ENCODE results near the gene POC1B. TPM values are rescaled to one million over a fixed set of nuclear protein-coding genes. Genes with fewer than 3 reads are reported as not detected.

The POC1B gene
- total RNA-seq, 1 donor from 2014 or later, result 6.7 TPM

DNA sequence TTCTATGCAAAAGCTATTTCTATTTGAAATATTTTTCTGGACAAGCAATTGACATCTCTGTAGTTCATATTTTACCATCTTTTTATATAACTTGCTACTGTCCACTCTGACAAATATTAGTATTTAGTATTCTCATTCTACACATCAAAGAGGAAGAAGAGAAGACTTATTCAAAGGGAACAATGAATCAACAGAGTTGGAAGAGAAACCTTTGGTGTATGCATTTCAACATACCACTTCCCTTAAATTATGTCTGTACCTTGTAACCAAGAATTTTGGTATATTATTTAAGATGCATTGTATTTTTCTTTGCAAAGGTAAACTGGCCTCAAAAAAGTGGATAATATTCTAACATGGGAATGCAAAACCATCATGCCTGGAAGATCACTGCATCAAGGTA lies 101.5 kb downstream of the POC1B start:
- no peak for DNase-seq (ENCODE audit: low spot score)
- ATAC-seq, result no peak

DNA sequence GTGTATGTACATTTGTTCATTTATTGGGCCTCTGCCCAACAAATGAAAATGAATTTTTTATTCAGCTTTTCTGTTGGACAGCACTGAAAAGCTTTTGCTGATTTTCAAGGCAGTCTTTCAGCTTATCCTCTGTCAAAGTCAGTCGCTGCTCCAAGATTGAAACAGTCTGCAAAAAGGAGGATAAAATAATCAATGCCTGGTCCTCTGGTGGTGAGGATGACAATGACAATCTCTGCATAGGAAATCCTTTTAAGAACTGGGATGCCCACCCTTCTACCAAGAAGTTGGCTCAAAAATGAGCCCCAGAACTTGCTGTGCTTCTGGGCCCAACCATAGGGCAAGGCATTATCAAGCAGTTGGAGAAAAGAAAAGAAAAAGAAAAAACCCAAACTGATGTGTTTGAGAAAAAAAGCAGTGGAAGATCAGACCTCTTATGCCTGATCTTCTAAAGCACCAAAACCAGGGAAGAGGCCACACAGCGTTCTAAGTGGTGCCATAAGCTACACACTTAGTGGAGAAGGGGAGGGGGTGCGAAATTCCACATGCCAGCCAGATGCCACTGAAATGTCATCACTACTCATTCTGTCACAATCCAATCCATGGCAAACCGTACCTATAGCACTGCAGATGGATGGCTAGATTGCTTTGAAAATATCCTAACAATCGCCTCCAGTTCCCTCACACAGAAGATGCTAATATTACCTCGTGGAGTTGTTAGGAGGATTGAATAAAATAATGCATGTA lies 104.6 kb downstream of the POC1B start:
- peak; percentile 79 for ATAC-seq
- no peak for DNase-seq (ENCODE audit: low spot score)

DNA sequence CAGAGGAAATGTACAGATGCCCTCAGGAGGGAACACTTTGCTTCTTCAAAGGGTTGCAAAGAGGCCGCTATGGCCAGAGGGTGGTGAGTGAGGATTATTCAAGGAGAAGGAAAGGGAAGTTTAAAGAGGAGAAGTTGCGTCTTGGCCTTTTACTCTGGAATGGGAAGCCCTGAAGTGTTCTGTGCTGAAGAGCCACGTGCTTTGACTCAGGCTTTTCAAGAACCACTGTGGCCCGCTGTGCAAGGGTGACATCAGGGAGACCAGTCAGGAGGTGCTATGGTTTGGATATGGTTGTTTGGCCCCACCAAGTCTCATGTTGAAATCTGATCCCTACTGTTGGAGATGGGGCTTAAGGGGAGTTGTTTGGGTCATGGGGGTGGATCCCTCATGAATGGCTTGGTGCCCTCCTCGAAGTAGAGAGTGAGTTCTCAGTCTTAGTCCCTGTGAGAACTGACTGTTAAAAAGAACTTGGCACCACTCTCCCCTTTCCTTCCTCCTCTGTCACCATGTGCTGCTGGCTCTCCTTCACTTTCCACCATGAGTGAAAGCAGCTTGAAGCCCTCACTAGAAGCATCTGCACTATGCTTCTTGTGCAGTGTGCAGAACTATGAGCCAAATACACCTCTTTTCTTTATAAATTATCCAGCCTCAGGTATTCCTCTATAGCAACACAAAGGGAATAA lies 107.5 kb downstream of the POC1B start:
- peak; percentile 43 for ATAC-seq
- DNase-seq (ENCODE audit: low spot score), result no peak

DNA sequence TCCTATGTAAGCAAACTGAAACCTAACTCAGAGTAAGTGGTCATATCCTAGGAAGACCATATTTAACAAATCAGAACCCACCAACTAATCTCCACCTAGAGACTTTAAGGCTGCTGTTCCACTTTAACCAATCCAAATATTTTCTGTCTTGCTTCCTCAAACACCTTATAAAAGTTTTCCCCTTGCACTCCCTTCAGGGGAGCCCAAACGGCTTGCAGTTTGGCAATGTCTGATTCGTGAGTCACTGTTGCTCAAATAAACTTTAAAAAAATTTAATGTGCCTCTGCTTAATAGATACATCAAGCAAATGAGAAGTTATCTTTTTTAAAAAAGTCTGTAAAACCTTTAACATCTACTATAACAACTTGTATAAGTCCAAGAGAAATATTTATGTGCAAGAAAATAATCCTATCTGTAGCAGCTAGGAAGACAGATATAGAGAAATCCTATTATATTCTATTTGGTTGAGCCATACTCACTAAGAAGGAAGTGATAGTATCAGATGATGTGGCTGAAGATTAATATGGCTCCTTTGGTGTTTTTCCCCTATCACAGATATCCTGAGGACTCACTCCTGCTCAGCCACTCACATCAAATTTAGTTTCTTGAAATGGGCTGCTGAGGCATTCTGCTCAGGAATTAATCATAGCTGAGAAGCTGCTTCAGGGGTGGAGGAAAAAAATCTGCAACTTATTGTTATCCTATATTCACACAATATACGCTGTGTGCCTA lies 108.4 kb downstream of the POC1B start:
- no peak for DNase-seq (ENCODE audit: low spot score)
- no peak for ATAC-seq

DNA sequence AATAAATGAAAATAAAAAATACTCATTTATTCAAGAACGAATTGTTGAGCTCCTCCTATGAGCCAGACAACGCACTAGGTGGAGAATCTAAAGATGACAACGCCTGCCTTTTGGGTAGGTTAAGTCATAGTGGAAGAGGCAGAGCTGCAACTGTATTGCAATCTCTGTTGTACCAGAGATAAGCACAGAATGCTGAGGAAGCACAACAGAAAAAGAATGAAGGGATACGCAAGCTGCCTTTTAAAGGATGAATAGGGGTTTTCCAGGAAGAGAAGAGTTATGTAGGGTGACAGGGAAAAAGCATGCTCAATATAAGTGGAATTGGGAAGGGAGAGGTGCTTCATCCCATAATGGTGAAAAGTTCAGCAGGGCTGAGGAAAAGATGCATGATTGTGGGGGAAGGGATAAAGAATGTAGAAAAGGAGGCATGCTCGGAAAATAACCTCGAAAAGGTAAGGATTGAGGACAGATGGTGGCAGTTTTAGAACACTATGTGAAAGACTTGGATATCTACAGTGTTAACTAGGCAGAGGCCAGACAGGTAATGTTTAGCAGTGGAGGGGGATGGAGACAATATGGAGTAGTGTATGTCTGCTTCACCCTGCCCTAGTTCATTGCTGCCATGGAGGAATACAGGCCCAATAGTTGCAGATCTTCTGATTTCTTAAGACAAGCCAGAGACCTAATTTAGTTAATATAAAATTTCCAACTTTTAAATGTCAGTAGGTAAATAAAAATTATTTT lies 109.6 kb downstream of the POC1B start:
- DNase-seq (ENCODE audit: low spot score) (no peak), ATAC-seq (no peak)

DNA sequence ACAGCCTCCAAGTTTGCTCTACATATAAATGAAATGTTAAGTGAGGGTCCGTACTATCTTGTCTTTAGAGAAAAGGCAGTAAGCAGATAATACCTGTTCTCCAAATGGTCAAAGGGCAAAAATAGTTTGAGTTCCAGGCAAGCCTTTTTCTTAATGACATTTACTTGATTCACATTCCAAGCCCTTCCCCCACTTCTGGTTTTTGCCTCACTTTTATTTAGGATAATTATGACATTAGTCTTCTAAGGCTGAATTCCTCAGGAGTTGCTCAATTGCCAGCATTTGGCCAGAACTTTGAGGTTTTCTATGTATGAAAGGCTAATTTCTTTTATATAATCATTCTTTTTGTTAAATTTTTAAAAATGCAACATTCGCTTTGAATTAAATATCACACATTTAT lies 111.0 kb downstream of the POC1B start:
- DNase-seq (ENCODE audit: low spot score) (no peak), ATAC-seq (no peak)

DNA sequence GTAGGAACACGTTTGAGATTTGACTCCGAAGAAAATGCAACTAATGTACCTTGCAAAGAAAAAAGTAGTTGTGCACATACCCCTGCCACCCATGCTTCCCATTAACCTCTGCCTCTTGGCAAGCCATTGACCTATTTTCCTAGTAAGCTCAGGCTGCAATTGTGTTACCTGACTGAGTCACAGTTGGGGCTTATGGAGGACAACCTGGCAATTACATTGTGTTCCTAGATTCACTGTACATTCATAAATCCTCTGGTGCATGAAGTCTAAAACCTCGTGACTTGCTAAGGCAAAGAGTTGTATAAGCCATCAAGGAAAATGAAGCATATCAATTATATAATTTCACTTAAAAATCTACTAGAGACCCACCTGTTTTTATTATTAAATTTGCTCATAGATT lies 111.5 kb downstream of the POC1B start:
- DNase-seq (ENCODE audit: low spot score) (no peak), ATAC-seq (no peak)

DNA sequence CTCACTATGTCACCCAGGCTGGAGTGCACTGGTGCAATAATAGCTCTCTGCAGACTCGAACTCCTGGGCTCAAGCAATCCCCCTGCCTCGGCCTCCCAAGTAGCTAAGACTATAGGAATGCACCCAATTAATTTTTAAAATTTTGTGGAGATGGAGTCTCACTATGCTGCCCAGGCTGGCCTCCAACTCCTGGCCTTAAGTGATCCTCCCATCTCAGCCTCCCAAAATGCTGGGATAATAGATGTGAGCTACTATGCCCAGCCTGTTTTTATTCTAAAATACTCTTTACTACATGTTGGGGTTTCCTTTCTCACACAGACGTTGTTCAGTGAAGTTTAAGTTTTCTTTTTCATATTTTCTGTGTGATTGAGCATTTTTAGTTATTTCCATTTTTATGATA lies 112.6 kb downstream of the POC1B start:
- ATAC-seq (no peak), DNase-seq (ENCODE audit: low spot score) (no peak)

DNA sequence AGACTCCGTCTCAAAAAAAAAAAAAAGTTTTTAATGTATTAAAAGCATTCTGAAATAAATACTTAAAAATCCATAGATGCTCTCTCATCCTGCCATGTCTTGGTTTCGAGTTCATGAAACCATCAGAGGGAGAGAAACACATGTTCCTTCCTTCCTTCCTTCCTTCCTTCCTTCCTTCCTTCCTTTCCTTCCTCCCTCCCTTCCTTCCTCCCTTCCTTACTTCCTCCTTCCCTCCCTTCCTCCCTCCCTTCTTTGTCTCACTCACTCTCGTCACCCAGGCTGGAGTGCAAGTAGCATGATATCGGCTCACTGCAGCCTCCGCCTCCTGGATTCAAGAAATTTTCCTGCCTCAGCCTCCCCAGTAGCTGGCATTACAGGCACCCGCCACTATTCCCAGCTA lies 113.2 kb downstream of the POC1B start:
- ATAC-seq (no peak), DNase-seq (ENCODE audit: low spot score) (no peak)

DNA sequence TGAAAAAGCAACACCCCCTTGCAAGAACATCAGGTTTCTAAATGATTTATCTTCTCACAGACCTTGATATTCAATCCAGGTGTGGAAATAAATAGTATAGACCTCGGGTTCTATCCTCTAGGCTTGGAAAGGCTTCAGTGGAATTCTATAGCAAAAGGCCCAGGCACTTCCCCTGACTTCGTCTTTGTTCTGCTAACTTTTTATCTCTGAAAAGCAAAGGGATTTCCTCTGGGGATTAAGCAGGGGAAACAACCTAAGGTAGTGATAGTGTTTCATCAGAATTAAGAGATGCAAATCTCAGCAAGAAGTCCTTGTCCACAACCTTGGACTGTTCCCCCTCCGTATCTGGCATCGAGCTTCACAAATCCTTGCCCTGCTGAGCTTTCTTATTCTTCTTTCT lies 114.0 kb downstream of the POC1B start:
- DNase-seq (ENCODE audit: low spot score) (no peak), ATAC-seq (no peak)

DNA sequence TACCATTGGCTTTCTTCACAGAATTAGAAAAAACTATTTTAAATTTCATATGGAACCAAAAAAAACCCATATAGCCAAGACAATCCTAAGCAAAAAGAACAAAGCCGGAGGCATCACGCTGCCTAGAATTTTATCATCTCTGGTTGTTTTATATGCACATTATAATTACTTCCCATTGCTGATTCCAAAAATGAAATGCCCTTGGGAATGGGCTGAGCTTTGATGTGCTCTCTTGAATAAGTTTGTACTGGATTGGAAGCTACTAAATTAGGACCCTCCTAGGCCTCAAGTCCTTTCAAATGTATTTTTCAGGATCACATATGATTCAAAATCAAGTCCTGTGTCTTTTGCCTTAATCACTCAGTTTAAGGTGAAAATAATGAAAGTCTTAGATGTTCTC lies 114.6 kb downstream of the POC1B start:
- ATAC-seq, result no peak
- DNase-seq (ENCODE audit: low spot score), result no peak

DNA sequence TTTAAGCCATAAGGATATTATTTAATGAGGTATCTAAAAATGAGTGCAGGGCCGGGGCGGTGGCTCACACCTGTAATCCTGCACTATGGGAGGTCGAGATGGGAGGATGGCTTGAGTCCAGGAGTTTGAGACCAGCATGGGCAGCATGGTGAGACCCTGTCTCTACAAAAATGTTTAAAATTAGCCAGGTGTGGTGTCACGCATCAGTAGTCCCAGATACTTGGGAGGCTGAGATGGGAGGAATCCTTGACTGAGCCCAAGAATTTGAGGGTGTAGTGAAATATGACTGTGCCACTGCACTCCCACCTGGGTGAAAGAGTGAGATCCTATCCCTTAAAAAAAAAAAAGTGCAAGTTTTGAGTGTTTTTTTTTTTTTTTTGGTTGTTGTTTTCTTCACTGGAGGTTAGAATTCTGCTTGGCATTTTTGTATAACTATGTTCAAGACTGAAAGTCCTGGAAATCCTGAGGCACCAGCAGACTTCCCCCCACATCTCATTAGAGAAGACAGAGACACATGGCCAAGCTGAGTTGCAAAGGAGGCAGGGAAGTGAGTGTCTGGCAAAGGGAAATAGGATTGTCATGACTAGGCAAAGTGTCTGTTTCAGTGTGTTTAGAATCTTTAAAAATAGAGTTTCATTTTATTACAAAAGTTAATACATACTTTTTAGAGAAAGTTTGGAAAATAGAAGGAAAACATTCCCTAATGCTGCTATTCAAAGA lies 120.1 kb downstream of the POC1B start:
- DNase-seq (ENCODE audit: low spot score), result no peak
- peak; percentile 24 for ATAC-seq

DNA sequence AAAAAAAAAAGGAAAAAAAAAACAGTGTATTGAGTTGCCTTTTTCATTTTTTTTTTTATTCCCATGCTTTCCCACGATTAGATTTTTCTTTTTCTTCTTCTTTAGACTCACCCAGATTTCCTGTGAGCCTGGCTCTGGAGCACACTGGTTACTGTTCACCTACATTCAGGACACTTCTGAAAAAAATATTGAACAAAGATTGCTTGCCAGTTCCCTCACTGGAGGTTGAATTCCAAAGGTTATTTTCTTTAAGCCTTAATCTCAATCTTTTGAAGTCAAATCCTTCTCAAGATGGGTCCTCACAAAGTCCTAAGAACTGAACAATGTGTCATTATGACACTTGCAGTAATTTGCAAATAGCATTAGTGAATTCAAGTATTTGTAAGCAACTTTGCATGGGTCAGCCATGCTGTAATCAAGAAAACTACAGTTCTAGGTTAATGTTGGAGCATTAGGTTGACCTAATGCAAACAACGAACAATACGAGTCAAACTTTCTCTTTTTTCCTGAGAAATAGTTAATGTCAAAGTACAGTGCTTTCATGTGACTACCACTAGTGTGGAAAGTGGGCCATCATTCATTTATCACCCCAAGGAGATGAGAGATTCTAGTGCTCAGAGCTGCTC lies 124.3 kb downstream of the POC1B start:
- ATAC-seq (peak; percentile 88), DNase-seq (ENCODE audit: low spot score) (no peak)

DNA sequence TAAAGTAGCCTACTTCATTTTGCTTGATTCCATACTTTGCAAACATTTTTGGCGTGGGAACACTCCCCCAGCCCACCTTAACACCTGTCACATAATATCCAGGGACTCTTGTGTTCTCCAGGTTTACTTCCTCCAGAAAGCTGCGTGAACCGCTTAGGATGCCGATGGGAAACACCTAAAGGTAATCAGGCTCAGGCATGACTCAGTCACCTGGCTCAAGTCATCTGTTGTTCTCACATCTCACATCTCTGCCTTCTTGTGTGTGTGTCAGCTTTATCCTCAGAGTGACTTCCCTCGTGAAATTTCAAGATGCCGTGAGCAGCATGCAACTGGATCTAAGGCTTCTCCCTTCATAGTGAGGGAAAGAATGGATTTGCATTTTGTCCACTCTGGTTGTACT lies 125.4 kb downstream of the POC1B start:
- ATAC-seq (no peak), DNase-seq (ENCODE audit: low spot score) (no peak)

DNA sequence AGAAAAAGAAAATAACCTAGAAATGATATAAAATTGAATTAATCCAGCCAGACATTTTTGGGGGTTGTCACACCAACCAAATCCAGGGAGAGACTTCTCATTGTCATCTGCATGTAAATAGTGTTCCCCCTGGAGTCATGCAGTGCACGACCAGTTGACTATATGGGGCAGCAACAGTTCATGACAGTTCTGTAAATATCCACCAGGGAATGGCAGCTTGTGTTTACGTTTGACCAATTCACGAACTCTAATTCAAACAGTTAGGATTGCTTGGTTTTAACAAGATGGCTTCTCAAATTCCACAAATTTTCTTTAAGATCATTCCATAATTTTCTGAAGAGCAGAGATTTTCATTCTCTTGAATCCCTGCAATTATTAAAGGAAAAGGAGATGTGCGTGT lies 130.1 kb downstream of the POC1B start:
- DNase-seq (ENCODE audit: low spot score) (no peak), ATAC-seq (no peak)

DNA sequence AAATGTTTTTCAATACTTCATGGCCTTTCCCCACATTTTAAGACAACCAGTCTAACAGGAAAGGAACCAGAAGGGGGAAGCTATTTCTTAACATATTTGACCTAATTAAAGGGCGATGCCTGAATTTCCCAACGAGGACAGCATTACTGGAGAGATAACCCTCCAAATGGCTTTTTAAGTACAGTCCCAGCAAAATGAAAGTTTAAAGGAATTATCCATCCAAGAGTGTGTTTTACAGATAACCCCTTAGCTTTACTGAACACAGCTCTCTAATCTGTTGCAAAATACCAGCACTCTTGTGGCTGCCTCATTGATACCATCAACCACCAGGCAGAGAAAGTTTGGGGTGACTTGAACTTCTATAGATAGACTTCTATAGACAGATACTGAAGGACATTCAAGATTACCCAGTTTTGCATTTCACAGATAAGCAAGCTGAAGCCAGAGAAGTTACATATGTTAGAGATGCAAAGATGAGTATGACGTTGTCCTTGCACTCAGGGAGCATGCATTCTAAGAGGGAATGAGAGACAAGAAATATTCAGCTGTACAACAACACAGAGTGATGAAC lies 132.2 kb downstream of the POC1B start:
- ATAC-seq (peak; percentile 8), DNase-seq (ENCODE audit: low spot score) (no peak)

DNA sequence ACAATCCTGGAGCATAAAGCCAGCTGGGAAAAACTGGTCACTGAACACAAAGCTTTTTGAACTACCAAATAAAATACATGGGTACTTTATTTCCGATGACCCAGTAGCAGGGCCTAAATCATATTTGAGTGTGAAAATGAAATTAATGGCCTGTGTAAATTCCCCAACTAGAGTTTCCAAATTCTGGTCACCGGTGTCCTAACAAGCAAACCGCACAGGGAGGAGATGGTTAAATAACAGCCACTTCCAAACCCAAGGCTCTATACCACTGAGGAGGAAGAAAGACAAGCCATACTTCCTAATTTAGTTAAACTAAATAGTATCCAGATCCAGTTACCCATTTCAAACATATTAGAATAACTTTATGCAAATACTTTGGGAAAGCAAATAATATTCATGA lies 133.5 kb downstream of the POC1B start:
- no peak for ATAC-seq

DNA sequence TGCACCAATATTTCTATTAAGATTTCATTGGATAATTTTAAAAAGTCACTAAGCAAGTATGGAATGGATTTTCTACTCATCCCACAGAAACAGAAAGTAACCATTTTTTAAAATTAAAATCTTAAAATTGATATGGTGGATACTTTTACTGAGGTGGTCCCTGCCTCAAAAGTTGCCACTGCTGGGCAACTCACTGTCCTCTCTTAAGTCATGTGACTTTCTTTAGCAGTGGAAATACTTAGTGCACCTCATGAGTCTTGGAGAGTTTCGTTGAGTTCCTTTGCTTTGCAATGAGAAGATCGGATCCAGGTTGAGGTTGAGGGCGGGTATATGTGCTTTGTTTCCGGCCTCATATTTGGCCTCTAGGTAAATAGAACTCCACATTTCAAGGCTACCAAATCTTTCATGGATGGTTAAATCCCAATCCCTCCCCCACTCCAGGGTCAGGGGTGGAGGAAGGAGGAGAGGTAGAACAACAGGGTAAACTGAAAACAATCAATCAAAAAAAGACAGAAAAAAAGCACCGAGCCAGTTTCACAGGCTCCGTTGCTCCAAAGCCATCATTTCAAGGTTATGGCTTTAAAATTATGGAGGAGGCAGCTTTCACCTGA lies 134.0 kb downstream of the POC1B start:
- DNase-seq (ENCODE audit: low spot score), result no peak
- no peak for ATAC-seq

More for the DNA sequence above, 133.5 kb downstream of the POC1B start:
- no peak for DNase-seq (ENCODE audit: low spot score)
